Right atrium auricular region (tissue), 2 donors: Measurements from ENCODE around the gene TRPC4. TPM values are rescaled to one million over a fixed set of nuclear protein-coding genes. Genes with fewer than 3 reads are reported as not detected.

Experiments
- DNase-seq: peaks from one replicate; pipeline ENCODE4 v3.0.0-alpha.2; 2019; ENCODE audit warnings: low spot score
- H3K27ac ChIP-seq, 2 donors: fragments of 200-600 bp; sonication (generic); 1 replicate in 1 of 2; 2 replicates in 1 of 2; pipeline ENCODE4 v1.5.1; 2016 to 2019
- H3K27me3 ChIP-seq, 2 donors: fragments of 200-600 bp; sonication (generic); one replicate each; pipeline versions ENCODE4 v1.5.1 to v1.6.0; 2017 to 2019
- H3K36me3 ChIP-seq: fragments of 200-600 bp; sonication (generic); one replicate; pipeline ENCODE4 v1.5.1; 2016
- H3K4me1 ChIP-seq, 2 donors: fragments of 200-600 bp; sonication (generic); one replicate each; pipeline versions ENCODE4 v1.5.1 to v1.6.0; 2017 to 2019
- H3K4me3 ChIP-seq, 2 donors: fragments of 200-600 bp; sonication (generic); 1 replicate in 1 of 2; 2 replicates in 1 of 2; pipeline ENCODE4 v1.5.1; 2017 to 2019; ENCODE audit warnings: mild to moderate bottlenecking in 1 of 2, moderate library complexity in 1 of 2
- H3K9me3 ChIP-seq, 2 donors: fragments of 200-600 bp; sonication (generic); one replicate each; pipeline ENCODE4 v1.5.1; 2019
- total RNA-seq, 2 donors: library from RNA; depleted of rRNA; stranded (reverse); fragments of >200 nt; gene quantifications; one replicate each; pipeline ENCODE4 v1.1.0, GENCODE V29; 2016
- TF ChIP-seq, protein P1 (sequence below), 2 donors: fragments of 200-600 bp; sonication (generic); IDR thresholded peaks; one replicate each; pipeline ENCODE4 v1.5.1; 2019; ENCODE audit warnings: antibody characterized with exemption in 2 of 2

The TRPC4 gene
- total RNA-seq, 2 donors from 2014 or later, result 0.48 to 1.7 TPM

DNA sequence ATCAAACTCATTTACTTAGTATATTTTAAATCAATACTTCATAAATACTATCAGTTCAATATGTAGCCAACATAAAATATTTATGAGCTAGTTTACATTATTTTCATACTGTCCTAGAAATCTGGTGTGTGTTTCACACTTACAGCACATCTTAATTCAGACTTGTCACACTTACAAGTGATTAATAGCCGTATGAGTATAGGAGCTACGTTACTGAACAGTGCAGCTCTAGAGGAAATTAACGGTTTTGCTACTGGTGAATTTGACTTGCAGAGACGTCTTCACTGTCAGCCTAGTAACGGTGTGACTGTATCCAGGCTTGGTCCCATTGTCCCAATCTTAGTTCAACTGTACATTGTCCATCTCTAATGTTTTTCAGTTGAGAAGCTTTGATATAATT lies 237.3 kb downstream of the TRPC4 start:
- Histone ChIP-seq H3K9me3 (no peaks in the 10 kb centered on the region), H3K36me3 (no peaks in the 10 kb centered on the region), H3K27me3 (no peaks in the 10 kb centered on the region), H3K4me3 (no peak overlapping the region), H3K4me1 (no peaks in the 10 kb centered on the region), H3K27ac (no peak overlapping the region)
- no peak for DNase-seq
- TF ChIP-seq, protein P1, sequence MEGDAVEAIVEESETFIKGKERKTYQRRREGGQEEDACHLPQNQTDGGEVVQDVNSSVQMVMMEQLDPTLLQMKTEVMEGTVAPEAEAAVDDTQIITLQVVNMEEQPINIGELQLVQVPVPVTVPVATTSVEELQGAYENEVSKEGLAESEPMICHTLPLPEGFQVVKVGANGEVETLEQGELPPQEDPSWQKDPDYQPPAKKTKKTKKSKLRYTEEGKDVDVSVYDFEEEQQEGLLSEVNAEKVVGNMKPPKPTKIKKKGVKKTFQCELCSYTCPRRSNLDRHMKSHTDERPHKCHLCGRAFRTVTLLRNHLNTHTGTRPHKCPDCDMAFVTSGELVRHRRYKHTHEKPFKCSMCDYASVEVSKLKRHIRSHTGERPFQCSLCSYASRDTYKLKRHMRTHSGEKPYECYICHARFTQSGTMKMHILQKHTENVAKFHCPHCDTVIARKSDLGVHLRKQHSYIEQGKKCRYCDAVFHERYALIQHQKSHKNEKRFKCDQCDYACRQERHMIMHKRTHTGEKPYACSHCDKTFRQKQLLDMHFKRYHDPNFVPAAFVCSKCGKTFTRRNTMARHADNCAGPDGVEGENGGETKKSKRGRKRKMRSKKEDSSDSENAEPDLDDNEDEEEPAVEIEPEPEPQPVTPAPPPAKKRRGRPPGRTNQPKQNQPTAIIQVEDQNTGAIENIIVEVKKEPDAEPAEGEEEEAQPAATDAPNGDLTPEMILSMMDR (IDR thresholded peaks at IDR 0.05), result no peak

DNA sequence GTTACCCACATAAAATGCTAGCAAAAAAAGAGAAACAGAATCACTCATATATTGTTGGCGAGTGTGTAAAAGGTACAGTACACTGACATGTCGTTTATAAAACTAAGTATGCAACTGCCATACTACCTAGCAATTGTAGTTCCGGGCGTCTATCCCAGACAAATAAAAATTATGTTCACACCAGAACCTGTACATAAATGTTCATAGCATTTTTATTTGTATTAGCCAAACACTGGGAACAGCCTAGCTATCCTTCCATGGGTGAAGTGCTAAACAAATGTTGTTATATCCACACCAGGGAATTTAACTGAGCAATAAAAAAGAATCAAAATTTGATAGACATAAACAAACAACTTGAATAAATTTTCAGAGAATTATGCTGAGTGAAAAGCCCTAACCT lies 242.1 kb downstream of the TRPC4 start:
- no peaks in the 10 kb centered on the region for H3K27me3 ChIP-seq
- H3K4me1 ChIP-seq, result no peaks in the 10 kb centered on the region
- no peak for DNase-seq
- H3K36me3 ChIP-seq, result no peaks in the 10 kb centered on the region
- TF ChIP-seq, protein P1 (IDR thresholded peaks at IDR 0.05), result no peak
- no peak overlapping the region for H3K27ac ChIP-seq
- no peaks in the 10 kb centered on the region for H3K9me3 ChIP-seq
- H3K4me3 ChIP-seq, result no peak overlapping the region

DNA sequence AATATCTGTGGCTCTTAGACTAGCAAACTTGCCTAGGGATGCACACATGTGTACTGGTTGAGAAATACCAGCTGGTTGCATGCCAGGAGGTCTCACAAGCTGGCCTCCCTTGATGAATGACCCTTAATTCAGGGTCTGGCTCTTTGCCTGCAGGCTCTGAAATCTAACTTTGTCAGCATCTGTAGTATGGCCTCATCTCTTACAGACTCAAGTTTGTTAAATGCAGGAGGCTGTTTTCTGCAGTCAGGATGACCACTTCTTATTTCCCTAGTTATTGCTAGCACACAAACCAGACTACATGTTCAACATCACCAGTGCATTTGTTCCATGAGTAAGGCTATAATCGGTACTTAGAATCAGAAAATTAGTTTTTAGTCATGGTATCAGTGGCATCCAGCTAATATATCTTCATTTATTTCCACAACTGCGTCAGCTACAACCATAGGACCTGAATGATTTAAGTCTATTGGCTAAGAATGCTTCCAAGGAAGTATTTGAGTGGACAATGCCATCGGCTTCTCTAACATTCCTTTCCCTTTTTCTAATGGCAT lies 247.7 kb downstream of the TRPC4 start:
- DNase-seq, result no peak
- no peaks in the 10 kb centered on the region for H3K36me3 ChIP-seq
- no peaks in the 10 kb centered on the region for H3K9me3 ChIP-seq
- no peaks in the 10 kb centered on the region for H3K4me1 ChIP-seq
- TF ChIP-seq, protein P1 (IDR thresholded peaks at IDR 0.05), result no peak
- H3K27ac ChIP-seq, result no peak overlapping the region
- H3K4me3 ChIP-seq, result no peak overlapping the region
- no peaks in the 10 kb centered on the region for H3K27me3 ChIP-seq

DNA sequence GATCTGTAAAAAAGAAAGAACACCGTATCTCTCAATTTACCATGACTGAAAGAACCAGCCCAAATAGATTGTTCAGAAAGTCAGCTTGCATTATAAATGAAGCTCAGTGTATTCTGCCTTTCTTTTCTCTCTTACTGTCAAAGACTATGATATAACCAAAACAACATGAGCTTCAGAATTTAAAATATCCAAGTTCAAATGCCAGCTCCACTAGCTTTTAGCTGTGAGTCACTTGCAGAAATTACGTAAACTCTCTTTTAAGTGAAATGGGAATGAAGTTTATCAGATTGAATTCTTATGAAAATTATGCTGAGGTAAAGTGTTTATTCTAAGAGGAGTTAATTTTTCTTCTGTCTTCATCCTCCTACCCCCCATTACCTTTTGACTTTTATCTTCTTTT lies 251.0 kb downstream of the TRPC4 start:
- no peak for DNase-seq

DNA sequence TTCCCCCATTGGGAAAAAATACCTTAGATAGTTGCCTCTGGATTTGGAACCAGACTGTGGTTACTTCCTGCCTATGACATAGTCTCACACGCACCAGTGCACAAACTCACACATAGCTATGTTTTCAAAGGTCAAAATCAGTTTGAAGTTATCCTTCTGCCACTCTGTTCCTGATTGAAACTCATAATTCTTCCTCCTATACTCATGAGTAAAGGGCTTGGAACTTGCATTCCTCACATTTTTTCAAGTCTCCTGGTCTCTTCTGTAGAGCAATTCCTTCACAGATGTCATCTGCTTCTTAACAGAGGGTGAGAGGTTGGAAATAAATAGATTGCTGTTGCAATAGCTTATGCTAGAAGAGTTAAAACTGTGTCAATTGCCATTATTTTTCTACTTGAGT lies 252.4 kb downstream of the TRPC4 start:
- DNase-seq, result no peak
- Histone ChIP-seq H3K27ac (no peak overlapping the region), H3K4me1 (no peaks in the 10 kb centered on the region), H3K36me3 (no peaks in the 10 kb centered on the region), H3K9me3 (no peaks in the 10 kb centered on the region), H3K4me3 (no peak overlapping the region), H3K27me3 (no peaks in the 10 kb centered on the region)
- TF ChIP-seq, protein P1 (IDR thresholded peaks at IDR 0.05), result no peak

More for the DNA sequence above, 251.0 kb downstream of the TRPC4 start:
- no peaks in the 10 kb centered on the region for H3K27me3 ChIP-seq
- no peaks in the 10 kb centered on the region for H3K9me3 ChIP-seq
- H3K36me3 ChIP-seq, result no peaks in the 10 kb centered on the region
- H3K4me3 ChIP-seq, result no peak overlapping the region
- H3K27ac ChIP-seq, result no peak overlapping the region
- no peaks in the 10 kb centered on the region for H3K4me1 ChIP-seq
- TF ChIP-seq, protein P1 (IDR thresholded peaks at IDR 0.05), result no peak

DNA sequence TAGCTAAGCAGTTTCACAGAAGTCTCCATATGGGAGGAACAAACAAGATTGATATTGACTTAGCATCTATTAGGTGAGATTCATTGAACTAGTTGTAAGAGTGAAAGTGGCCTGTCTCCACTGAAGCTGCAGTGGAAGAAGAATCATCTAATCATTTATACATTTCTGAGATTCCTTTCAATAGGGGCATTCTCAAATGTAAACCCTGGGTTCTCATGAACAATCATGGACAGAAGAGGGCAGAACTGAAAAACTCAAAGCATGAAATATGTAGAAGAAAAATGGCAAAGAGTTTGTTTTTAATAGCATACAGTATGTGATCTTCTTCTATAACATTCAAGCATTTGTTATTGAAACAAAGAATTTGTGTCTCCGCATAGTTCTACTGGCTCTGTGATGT lies 253.4 kb downstream of the TRPC4 start:
- Histone ChIP-seq H3K36me3 (no peaks in the 10 kb centered on the region), H3K4me1 (no peaks in the 10 kb centered on the region), H3K27me3 (no peaks in the 10 kb centered on the region), H3K27ac (no peak overlapping the region), H3K4me3 (no peak overlapping the region), H3K9me3 (no peaks in the 10 kb centered on the region)
- TF ChIP-seq, protein P1 (IDR thresholded peaks at IDR 0.05), result no peak
- no peak for DNase-seq
